Heart left ventricle (tissue), 16 donors: ENCODE results near the gene NRN1L. TPM values are rescaled to one million over a fixed set of nuclear protein-coding genes. Genes with fewer than 3 reads are reported as not detected.

ENCODE experiments used
- ATAC-seq, 4 donors: fragments of 200-7000 bp; cut with Tn5 transposase; one replicate each; pipeline ENCODE4 v1.9.1; 2020 to 2022; ENCODE audit warnings: moderate library complexity in 4 of 4, mild to moderate bottlenecking in 3 of 4, moderate number of reproducible peaks in 1 of 4
- DNase-seq, 5 donors: peaks; one replicate each; pipeline ENCODE4 v3.0.0-alpha.2; 2020
- H3K27ac ChIP-seq, 12 donors: fragments of 200-600 bp; sonication (generic) in 4 of 12; one replicate each; pipeline versions ENCODE4 v1.5.0 to v1.8.0; 2016 to 2022; ENCODE audit warnings: mild to moderate bottlenecking in 2 of 12
- H3K27me3 ChIP-seq, 9 donors: fragments of 200-600 bp; sonication (generic) in 2 of 9; one replicate each; pipeline versions ENCODE4 v1.5.1 to v1.8.0; 2016 to 2022; ENCODE audit warnings: mild to moderate bottlenecking in 3 of 9
- H3K36me3 ChIP-seq, 9 donors: fragments of 200-600 bp; sonication (generic) in 2 of 9; one replicate each; pipeline versions ENCODE4 v1.5.0 to v1.8.0; 2018 to 2022; ENCODE audit warnings: mild to moderate bottlenecking in 2 of 9
- H3K4me1 ChIP-seq, 12 donors: fragments of 200-600 bp; sonication (generic) in 4 of 12; one replicate each; pipeline versions ENCODE4 v1.5.0 to v1.8.0; 2016 to 2022; ENCODE audit warnings: mild to moderate bottlenecking in 3 of 12
- H3K4me3 ChIP-seq, 12 donors: fragments of 200-600 bp; sonication (generic) in 4 of 12; one replicate each; pipeline versions ENCODE4 v1.5.0 to v1.8.0; 2017 to 2022; ENCODE audit warnings: mild to moderate bottlenecking in 9 of 12, moderate library complexity in 4 of 12
- H3K9me3 ChIP-seq, 12 donors: fragments of 200-600 bp; sonication (generic) in 4 of 12; one replicate each; pipeline versions ENCODE4 v1.5.0 to v1.8.0; 2016 to 2022; ENCODE audit warnings: mild to moderate bottlenecking in 1 of 12
- CTCF ChIP-seq, 12 donors: fragments of 200-600 bp; sonication (generic) in 4 of 12; IDR thresholded peaks; one replicate each; pipeline versions ENCODE4 v1.5.0 to v1.8.0; 2018 to 2022; ENCODE audit warnings: antibody characterized with exemption in 12 of 12, mild to moderate bottlenecking in 5 of 12
- POLR2A ChIP-seq, 2 donors: fragments of 450-650 bp; IDR thresholded peaks; one replicate each; pipeline ENCODE4 v1.6.1; 2017; ENCODE audit warnings: antibody characterized with exemption in 2 of 2, mild to moderate bottlenecking in 2 of 2, moderate library complexity in 2 of 2
- WGBS, 4 donors: extraction: QIAGEN DNeasy Blood & Tissue Kit in 2 of 4; methylation state at CpG; one replicate each; pipeline versions ENCODE4 v1.1.5 to v1.1.7; 2013 to 2018; 5-methylcytosine and 5-hydroxymethylcytosine counted together
- intact Hi-C, 10 donors: fragments of 100-400 bp; cut with DNase I; formaldehyde crosslinking; loops; one replicate each; pipeline versions ENCODE4 v1.11.1 to v1.14.2; 2022
- polyA plus RNA-seq, 2 donors: library from polyadenylated mRNA; stranded (reverse); fragments of 200-250 nt; gene quantifications; one replicate each; pipeline ENCODE4 v1.2.3, GENCODE V29; 2013
- total RNA-seq, 9 donors: library from RNA; depleted of rRNA in 2 of 9; stranded (reverse); fragments of >200 nt in 2 of 9; fragmentation: NEBNext Ultra II Directional in 3 of 9; extraction: Animal tissue kit (Norgen Biotek cat#: 25700) in 3 of 9; gene quantifications; one replicate each; pipeline versions ENCODE4 v1.1.0 to v1.2.4, GENCODE V29; 2016 to 2023
- donor health status: ischemic (EF 13 %, LVEDD 7.1; RV severe dilation, severe dysfunction).
- donor health status: healthy with polysubstance abuse.
- donor health status: DM: no; HTN: yes; CAD: no.
- donor health status: DM: no; HTN: no; CAD: no.
- donor health status: ischemic (EF 25% LVEDD 6.9; RV normal size, moderate dysfunction).
- donor health status: ischemic (EF 25% LVEDD 5.7; RV mildly dilated, moderate dysfunction).
- donor health status: healthy.
- donor health status: DM: yes; HTN: yes; CAD: no.
- donor health status: ischemic (EF 35%, LVEDD 5.7; RV mildly dilated, moderate dysfunction).
- donor health status: nonischemic (EF 11% LVEDD 7.7; RV severe dilation, severe dysfunction).
- donor health status: DM: yes; HTN: yes; CAD: no.
- donor health status: PGD.
- donor health status: ischemic (EF 29% LVEDD 5.4; RV normal size, mild dysfunction).
- donor health status: nonischemic (EF 23%, LVEDD 6.1; RV moderate dilation, normal function).

The NRN1L gene
- total and polyA plus RNA-seq, 11 donors, result 0.78 to 5.8 (median 1.7) TPM; not detected in 3

GRCh38 chr16:67856927-67857546, 27.6 kb upstream of the NRN1L start:
- Histone ChIP-seq H3K4me3 (no peak overlapping the region), H3K27me3 (no peaks in the 10 kb centered on the region), H3K36me3 (peaks cover 0 to 16% (median 0%) of the 10 kb centered on the region in 9 donors), H3K4me1 (peaks cover 15 to 67% (median 54%) of the 10 kb centered on the region in 12 donors), H3K9me3 (no peaks in the 10 kb centered on the region), H3K27ac (peak overlapping the region; percentile 29 to 90 (median 76))
- ATAC-seq, result no peak
- no peak for DNase-seq
- 86 to 97% (median 91%) methylated on average over 5 of the region's 5 CpGs for WGBS, 4 donors
- intact Hi-C loops, result no loop called here
- TF ChIP-seq POLR2A (IDR thresholded peaks at IDR 0.05), result no peak
- no peak for TF ChIP-seq CTCF (IDR thresholded peaks at IDR 0.05)

GRCh38 chr16:67857547-67858233, 27.0 kb upstream of the NRN1L start:
- WGBS, 4 donors, result 15 to 30% (median 27%) methylated on average over 3 of the region's 3 CpGs
- H3K4me3 ChIP-seq, result no peak overlapping the region
- no peaks in the 10 kb centered on the region for H3K9me3 ChIP-seq
- H3K27ac ChIP-seq, result peak overlapping the region; percentile 68 to 90 (median 78)
- peaks cover 15 to 74% (median 61%) of the 10 kb centered on the region in 12 donors for H3K4me1 ChIP-seq
- no peak for TF ChIP-seq POLR2A (IDR thresholded peaks at IDR 0.05)
- no peak for TF ChIP-seq CTCF (IDR thresholded peaks at IDR 0.05)
- H3K27me3 ChIP-seq, result no peaks in the 10 kb centered on the region
- peak in 4 of 5 donors; percentile 67 to 91 (median 74) for DNase-seq
- H3K36me3 ChIP-seq, result peaks cover 0 to 20% (median 0%) of the 10 kb centered on the region in 9 donors
- intact Hi-C loops, result no loop called here
- ATAC-seq, result peak; percentile 92 to 96 (median 94)

- peaks cover 15 to 82% (median 68%) of the 10 kb centered on the region in 12 donors for H3K4me1 ChIP-seq
- H3K27me3 ChIP-seq, result no peaks in the 10 kb centered on the region
- TF ChIP-seq CTCF (IDR thresholded peaks at IDR 0.05) (no peak), POLR2A (IDR thresholded peaks at IDR 0.05) (no peak)
- intact Hi-C loops, result no loop called here
- H3K27ac ChIP-seq, result peak overlapping the region; percentile 68 to 90 (median 78)
- DNase-seq, result peak in 1 of 5 donors; percentile 39
- peak; percentile 3 to 60 (median 19) for ATAC-seq
- 47 to 53% (median 50%) methylated on average over 4 of the region's 4 CpGs for WGBS, 4 donors
- no peak overlapping the region for H3K4me3 ChIP-seq
- peaks cover 0 to 20% (median 0%) of the 10 kb centered on the region in 9 donors for H3K36me3 ChIP-seq
- no peaks in the 10 kb centered on the region for H3K9me3 ChIP-seq
Observed at GRCh38 chr16:67858500-67858899, 26.2 kb upstream of the NRN1L start.
